ENCODE measurements around the gene NTNG1.

DNA sequence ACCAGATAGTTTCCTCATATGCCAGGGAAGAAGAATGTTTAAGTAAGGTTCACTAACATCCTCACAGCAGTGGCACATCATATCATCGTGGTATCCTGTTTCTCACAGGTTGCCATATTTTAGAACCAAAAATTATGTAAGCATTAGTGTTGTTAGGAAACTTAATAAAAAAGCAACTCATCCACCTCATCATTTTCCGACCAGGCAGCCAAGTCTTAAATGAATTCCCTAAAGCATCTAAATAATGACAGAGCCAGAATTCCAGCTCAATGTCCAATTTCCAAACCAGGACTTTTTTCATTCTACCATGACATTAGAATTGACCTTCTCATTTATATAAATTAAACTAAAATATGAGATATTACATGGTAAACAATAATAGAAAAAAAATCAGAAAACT lies 272.7 kb downstream of the NTNG1 start:
- no peak for TF ChIP-seq POLR2A (IDR thresholded peaks at IDR 0.05)
- TF ChIP-seq, protein P1, sequence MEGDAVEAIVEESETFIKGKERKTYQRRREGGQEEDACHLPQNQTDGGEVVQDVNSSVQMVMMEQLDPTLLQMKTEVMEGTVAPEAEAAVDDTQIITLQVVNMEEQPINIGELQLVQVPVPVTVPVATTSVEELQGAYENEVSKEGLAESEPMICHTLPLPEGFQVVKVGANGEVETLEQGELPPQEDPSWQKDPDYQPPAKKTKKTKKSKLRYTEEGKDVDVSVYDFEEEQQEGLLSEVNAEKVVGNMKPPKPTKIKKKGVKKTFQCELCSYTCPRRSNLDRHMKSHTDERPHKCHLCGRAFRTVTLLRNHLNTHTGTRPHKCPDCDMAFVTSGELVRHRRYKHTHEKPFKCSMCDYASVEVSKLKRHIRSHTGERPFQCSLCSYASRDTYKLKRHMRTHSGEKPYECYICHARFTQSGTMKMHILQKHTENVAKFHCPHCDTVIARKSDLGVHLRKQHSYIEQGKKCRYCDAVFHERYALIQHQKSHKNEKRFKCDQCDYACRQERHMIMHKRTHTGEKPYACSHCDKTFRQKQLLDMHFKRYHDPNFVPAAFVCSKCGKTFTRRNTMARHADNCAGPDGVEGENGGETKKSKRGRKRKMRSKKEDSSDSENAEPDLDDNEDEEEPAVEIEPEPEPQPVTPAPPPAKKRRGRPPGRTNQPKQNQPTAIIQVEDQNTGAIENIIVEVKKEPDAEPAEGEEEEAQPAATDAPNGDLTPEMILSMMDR (IDR thresholded peaks at IDR 0.05), result no peak

Measured in right lobe of liver (tissue), 4 donors.